ENCODE measurements around the gene CD55. TPM values are rescaled to one million over a fixed set of nuclear protein-coding genes. Genes with fewer than 3 reads are reported as not detected.
A peak's percentile ranks its signal among the peaks of the same experiment; 100 is the strongest.

Gene CD55
- total RNA-seq, 1 donor from 2014 or later, result 60.4 TPM

- no peak overlapping the region for H3K27ac ChIP-seq (replicated peaks)
- no peak for DNase-seq
- no peaks in the 10 kb centered on the region for H3K27me3 ChIP-seq (ENCODE audit: low read depth)
- no peak overlapping the region for H3K4me3 ChIP-seq
- H3K4me1 ChIP-seq, result peaks cover 40% of the 10 kb centered on the region
- no peak for TF ChIP-seq CTCF (IDR thresholded peaks at IDR 0.05; ENCODE audit: borderline replicate concordance)
- H3K9me3 ChIP-seq (replicated peaks), result no peaks in the 10 kb centered on the region
- intact Hi-C loops (cut with micrococcal nuclease), result no loop called here
- no peaks in the 10 kb centered on the region for H3K36me3 ChIP-seq
Measured at GRCh38 chr1:207280706-207281105, 40.8 kb upstream of the CD55 start.

GRCh38 chr1:207282058-207282457, 39.4 kb upstream of the CD55 start:
- no peak for DNase-seq
- Histone ChIP-seq H3K4me3 (no peak overlapping the region), H3K27me3 (ENCODE audit: low read depth) (no peaks in the 10 kb centered on the region), H3K27ac (replicated peaks) (peak overlapping the region; percentile 47), H3K4me1 (peaks cover 37% of the 10 kb centered on the region), H3K36me3 (no peaks in the 10 kb centered on the region), H3K9me3 (replicated peaks) (no peaks in the 10 kb centered on the region)
- intact Hi-C loops (cut with micrococcal nuclease), result no loop called here
- no peak for TF ChIP-seq CTCF (IDR thresholded peaks at IDR 0.05; ENCODE audit: borderline replicate concordance)

GRCh38 chr1:207282496-207283380, 38.7 kb upstream of the CD55 start:
- H3K27me3 ChIP-seq (ENCODE audit: low read depth), result no peaks in the 10 kb centered on the region
- H3K27ac ChIP-seq (replicated peaks), result peak overlapping the region; percentile 47
- H3K36me3 ChIP-seq, result no peaks in the 10 kb centered on the region
- peaks cover 30% of the 10 kb centered on the region for H3K4me1 ChIP-seq
- intact Hi-C loops (cut with micrococcal nuclease), result no loop called here
- no peak for DNase-seq
- no peaks in the 10 kb centered on the region for H3K9me3 ChIP-seq (replicated peaks)
- H3K4me3 ChIP-seq, result no peak overlapping the region
- no peak for TF ChIP-seq CTCF (IDR thresholded peaks at IDR 0.05; ENCODE audit: borderline replicate concordance)

GRCh38 chr1:207283421-207283820, 38.1 kb upstream of the CD55 start:
- no peaks in the 10 kb centered on the region for H3K27me3 ChIP-seq (ENCODE audit: low read depth)
- no peak for TF ChIP-seq CTCF (IDR thresholded peaks at IDR 0.05; ENCODE audit: borderline replicate concordance)
- intact Hi-C loops (cut with micrococcal nuclease), result no loop called here
- no peak overlapping the region for H3K4me3 ChIP-seq
- no peaks in the 10 kb centered on the region for H3K9me3 ChIP-seq (replicated peaks)
- H3K4me1 ChIP-seq, result peaks cover 29% of the 10 kb centered on the region
- no peaks in the 10 kb centered on the region for H3K36me3 ChIP-seq
- no peak for DNase-seq
- H3K27ac ChIP-seq (replicated peaks), result no peak overlapping the region

DNA sequence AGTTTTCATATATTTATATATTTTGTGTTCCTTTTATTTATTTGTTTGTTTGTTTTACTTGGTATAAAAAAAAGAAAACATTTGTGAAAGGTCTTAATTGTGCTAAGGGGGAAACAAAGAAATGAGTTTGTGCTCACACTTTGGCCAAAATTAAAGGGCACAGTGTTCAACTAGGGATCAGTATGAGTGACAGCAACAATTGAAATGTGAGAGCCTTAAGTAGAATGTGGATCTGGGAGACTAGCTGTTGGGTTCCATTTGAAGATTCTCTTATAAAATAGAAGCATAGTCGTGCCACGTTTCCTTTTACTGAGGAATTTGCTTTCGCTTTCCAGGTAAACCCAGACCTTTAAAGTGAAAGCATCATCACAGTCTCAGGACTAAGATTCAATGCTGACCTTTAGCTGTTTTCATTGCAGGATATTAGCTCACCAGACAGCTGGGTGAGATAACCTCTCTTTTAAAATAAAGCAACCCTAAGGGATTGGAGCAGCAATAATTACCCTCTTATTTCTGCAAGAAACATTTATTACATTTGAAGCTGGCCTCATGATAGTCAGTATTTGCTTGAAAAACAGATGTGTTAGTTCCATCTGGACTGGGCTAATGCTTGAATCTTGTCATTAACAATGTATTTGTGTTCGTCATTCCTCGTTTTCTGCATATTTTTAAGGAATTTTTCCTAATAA, 37.1 kb upstream of the CD55 start:
- Histone ChIP-seq H3K36me3 (no peaks in the 10 kb centered on the region), H3K4me3 (no peak overlapping the region), H3K27me3 (ENCODE audit: low read depth) (no peaks in the 10 kb centered on the region), H3K4me1 (peaks cover 29% of the 10 kb centered on the region), H3K27ac (replicated peaks) (peak overlapping the region; percentile 0), H3K9me3 (replicated peaks) (no peaks in the 10 kb centered on the region)
- DNase-seq, result no peak
- intact Hi-C loops (cut with micrococcal nuclease), result no loop called here
- TF ChIP-seq CTCF (IDR thresholded peaks at IDR 0.05; ENCODE audit: borderline replicate concordance), result no peak
